GM12872 (cell line): Measurements from ENCODE around the gene EPHB1.

Source experiments
- CTCF ChIP-seq: IDR thresholded peaks from 3 replicates; pipeline ENCODE4 v1.5.1; 2011; ENCODE audit warnings: low read depth, mild to moderate bottlenecking, low read length, moderate library complexity; ENCODE audit not compliant: insufficient read depth

Gene EPHB1

GRCh38 chr3:134923286-134923685 lies 128.2 kb downstream of the EPHB1 start:
- TF ChIP-seq CTCF: no peak

GRCh38 chr3:134927599-134927998 lies 132.5 kb downstream of the EPHB1 start:
- no peak for TF ChIP-seq CTCF

DNA sequence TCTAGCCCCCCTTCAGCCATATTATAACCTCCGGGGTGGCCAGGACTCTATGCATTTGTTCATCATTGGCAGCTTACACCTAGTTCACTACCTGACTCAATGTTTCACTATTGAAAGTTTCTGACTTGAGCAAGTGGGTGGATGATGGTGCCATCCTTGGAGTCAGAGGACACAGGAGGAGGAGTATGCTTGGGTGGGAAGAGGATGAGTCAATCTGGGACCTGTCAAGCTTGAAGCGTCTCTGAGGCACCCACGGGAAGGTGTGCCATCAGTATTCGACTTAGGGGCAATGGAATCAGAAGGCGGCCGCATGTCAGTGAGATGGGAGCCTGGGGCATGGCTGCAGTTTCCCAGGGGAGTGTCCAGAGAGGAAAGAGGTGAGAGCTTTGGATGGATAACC lies 133.3 kb downstream of the EPHB1 start:
- no peak for TF ChIP-seq CTCF

DNA sequence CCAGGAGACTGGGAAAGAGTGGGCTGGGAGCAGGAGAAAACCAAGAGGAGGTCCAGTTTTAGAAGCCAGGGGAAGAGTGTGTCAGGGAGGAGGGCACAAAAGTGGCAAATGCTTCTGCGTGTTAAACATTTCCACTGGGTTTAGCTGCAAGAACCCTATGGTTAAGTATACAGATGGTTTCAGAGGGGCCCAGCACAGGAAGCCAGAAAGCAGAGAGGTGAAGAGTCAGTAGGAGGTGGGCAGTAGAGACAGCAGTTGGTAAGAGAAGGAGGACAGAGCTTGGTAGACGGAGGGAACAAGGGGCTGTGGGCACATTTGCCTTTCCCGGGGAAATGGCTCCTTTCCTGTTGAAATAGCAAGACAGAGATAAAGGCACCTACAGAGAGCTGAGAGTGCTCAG lies 133.8 kb downstream of the EPHB1 start:
- no peak for TF ChIP-seq CTCF

DNA sequence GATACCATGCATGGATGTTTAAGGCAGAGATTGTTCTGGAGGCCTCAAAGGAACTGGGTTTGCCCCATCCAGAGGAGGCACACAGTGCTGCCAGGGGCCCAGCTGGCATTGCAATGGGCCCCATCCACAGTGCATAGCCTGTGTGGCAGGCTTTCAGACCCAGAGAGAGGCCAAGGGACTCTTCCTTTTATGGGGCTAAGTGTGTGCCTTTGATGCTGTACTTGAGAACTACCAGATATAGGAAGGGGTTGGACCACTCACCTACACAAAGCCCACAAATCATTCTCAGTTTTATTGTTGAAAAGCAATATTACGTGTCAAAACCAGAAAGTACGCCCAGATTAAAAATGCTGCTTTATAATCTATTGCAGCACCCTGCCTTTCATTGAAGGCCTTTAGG lies 134.9 kb downstream of the EPHB1 start:
- TF ChIP-seq CTCF: no peak

GRCh38 chr3:134931045-134931785 lies 136.2 kb downstream of the EPHB1 start:
- TF ChIP-seq CTCF: no peak

DNA sequence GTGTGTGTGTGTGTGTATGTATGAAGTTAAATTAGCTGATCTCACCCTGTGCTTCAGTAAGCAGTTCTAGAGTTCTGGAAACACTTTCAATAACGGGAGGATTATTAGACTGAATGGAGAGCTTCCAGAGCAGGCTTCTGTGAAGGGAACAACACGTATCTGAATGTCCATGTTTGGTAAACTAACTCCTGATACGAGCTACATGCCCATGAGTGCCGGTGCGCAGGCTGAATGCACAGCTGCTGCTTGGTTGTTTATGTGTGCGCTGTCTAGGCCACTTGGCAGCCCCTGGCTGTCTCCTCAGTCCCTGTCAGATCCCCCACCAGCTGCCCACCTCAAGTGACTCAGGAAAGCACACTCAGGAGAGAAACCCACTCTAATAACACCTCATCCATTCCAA lies 137.0 kb downstream of the EPHB1 start:
- TF ChIP-seq CTCF: no peak
